Measurements from ENCODE around the gene CRTC3. TPM values are rescaled to one million over a fixed set of nuclear protein-coding genes. Genes with fewer than 3 reads are reported as not detected.

The CRTC3 gene
- total RNA-seq, 2 experiments from 2014 or later: 5.6 to 14.7 TPM

DNA sequence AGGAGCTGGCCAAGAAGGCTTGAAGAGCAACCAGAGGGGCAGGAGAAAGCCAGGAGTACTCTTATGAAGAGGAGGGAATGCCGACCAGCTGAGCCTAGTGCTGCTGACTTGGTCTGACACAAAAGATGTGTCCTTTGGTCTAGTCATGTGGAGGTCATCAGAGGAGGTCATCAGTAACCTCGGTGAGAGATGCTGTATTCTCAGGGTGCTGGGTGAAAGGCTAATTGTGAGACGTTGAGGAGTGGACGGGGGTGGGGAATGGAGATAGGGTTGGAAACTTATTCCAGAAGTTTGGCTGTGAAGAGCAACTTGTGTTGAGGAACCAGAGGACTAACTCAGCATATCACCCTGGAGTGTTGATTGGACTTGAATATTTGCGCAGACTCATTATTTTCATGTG, 5.5 kb downstream of the CRTC3 start:
- no peak for DNase-seq (ENCODE audit: low spot score)
- ChIA-PET POLR2A (interaction anchor here (0.8 kb wide), 1 partner anchor 11 kb away, joined by 3 read pairs; no protein-coding TSS in a partner anchor), CTCF (ENCODE audit: unreplicated experiment) (no interaction called here)
- BruUV-seq (replicated peaks): no TSS peak
- no peak overlapping the region for H3K4me2 ChIP-seq (ENCODE audit: low read length)
- H3K4me1 ChIP-seq (ENCODE audit: insufficient read depth, low read length, poor library complexity, severe bottlenecking): peaks cover 6% of the 10 kb centered on the region
- H3K36me3 ChIP-seq (ENCODE audit: insufficient read depth, low read length): no peaks in the 10 kb centered on the region
- H3K9me2 ChIP-seq (ENCODE audit: insufficient read depth, low read length): no peaks in the 10 kb centered on the region
- H3K79me2 ChIP-seq (ENCODE audit: insufficient read depth, low read depth, low read length): no peaks in the 10 kb centered on the region
- no peak overlapping the region for H3K4me3 ChIP-seq (ENCODE audit: low read depth, low read length, poor library complexity, severe bottlenecking)
- no peak overlapping the region for H3K27ac ChIP-seq (ENCODE audit: low read depth, low read length, poor library complexity, severe bottlenecking)
- no peak for TF ChIP-seq EZH2phosphoT487 (IDR thresholded peaks at IDR 0.05; ENCODE audit: borderline replicate concordance, low read depth, low read length)
- TF ChIP-seq, protein P1, sequence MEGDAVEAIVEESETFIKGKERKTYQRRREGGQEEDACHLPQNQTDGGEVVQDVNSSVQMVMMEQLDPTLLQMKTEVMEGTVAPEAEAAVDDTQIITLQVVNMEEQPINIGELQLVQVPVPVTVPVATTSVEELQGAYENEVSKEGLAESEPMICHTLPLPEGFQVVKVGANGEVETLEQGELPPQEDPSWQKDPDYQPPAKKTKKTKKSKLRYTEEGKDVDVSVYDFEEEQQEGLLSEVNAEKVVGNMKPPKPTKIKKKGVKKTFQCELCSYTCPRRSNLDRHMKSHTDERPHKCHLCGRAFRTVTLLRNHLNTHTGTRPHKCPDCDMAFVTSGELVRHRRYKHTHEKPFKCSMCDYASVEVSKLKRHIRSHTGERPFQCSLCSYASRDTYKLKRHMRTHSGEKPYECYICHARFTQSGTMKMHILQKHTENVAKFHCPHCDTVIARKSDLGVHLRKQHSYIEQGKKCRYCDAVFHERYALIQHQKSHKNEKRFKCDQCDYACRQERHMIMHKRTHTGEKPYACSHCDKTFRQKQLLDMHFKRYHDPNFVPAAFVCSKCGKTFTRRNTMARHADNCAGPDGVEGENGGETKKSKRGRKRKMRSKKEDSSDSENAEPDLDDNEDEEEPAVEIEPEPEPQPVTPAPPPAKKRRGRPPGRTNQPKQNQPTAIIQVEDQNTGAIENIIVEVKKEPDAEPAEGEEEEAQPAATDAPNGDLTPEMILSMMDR (conservative IDR thresholded peaks at IDR 0.05; ENCODE audit: low read length): no peak
- H3K9me3 ChIP-seq (ENCODE audit: low read length): no peaks in the 10 kb centered on the region
- no peaks in the 10 kb centered on the region for H4K20me1 ChIP-seq (ENCODE audit: insufficient read depth, low read length)
- intact Hi-C loops (cut with micrococcal nuclease; ENCODE audit: unreplicated experiment): no loop called here
- H2AFZ ChIP-seq (ENCODE audit: low read length): no peak overlapping the region

DNA sequence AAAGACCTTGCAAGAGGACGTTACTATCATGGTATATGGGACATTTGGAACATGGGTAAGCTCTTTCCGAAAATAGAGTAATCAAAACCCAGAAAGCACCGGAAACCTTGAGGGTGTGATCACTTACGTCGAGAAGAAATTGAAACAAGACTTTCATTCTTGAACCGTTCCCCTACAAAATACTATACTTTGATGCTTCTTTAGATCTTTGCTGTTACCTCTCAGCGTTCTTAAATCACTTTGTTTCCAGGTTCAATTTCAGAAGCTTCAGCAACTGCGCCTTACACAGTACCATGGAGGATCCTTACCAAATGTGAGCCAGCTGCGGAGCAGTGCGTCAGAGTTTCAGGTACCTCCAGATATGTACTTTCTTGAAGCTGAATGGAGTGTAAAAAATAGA, 10.1 kb downstream of the CRTC3 start:
- ChIA-PET CTCF (ENCODE audit: unreplicated experiment) (interaction anchor here (0.9 kb wide), 1 partner anchor 54 kb away, joined by 4 read pairs; no protein-coding TSS in a partner anchor), POLR2A (interaction anchor here (0.6 to 1.9 kb wide), 4 partner anchors 9 to 1227 kb away, joined by 3 to 6 read pairs (median 3); no protein-coding TSS in a partner anchor)
- TF ChIP-seq, protein P1 (conservative IDR thresholded peaks at IDR 0.05; ENCODE audit: low read length): no peak
- TF ChIP-seq EZH2phosphoT487 (IDR thresholded peaks at IDR 0.05; ENCODE audit: borderline replicate concordance, low read depth, low read length): no peak
- H4K20me1 ChIP-seq (ENCODE audit: insufficient read depth, low read length): no peaks in the 10 kb centered on the region
- H3K9me3 ChIP-seq (ENCODE audit: low read length): no peaks in the 10 kb centered on the region
- H3K9me2 ChIP-seq (ENCODE audit: insufficient read depth, low read length): no peaks in the 10 kb centered on the region
- no peaks in the 10 kb centered on the region for H3K36me3 ChIP-seq (ENCODE audit: insufficient read depth, low read length)
- no peak for DNase-seq (ENCODE audit: low spot score)
- no peak overlapping the region for H2AFZ ChIP-seq (ENCODE audit: low read length)
- no TSS peak for BruUV-seq (replicated peaks)
- H3K4me1 ChIP-seq (ENCODE audit: insufficient read depth, low read length, poor library complexity, severe bottlenecking): no peaks in the 10 kb centered on the region
- H3K4me2 ChIP-seq (ENCODE audit: low read length): no peak overlapping the region
- H3K27ac ChIP-seq (ENCODE audit: low read depth, low read length, poor library complexity, severe bottlenecking): no peak overlapping the region
- H3K4me3 ChIP-seq (ENCODE audit: low read depth, low read length, poor library complexity, severe bottlenecking): no peak overlapping the region
- H3K79me2 ChIP-seq (ENCODE audit: insufficient read depth, low read depth, low read length): no peaks in the 10 kb centered on the region
- intact Hi-C loops (cut with micrococcal nuclease; ENCODE audit: unreplicated experiment): no loop called here

DNA sequence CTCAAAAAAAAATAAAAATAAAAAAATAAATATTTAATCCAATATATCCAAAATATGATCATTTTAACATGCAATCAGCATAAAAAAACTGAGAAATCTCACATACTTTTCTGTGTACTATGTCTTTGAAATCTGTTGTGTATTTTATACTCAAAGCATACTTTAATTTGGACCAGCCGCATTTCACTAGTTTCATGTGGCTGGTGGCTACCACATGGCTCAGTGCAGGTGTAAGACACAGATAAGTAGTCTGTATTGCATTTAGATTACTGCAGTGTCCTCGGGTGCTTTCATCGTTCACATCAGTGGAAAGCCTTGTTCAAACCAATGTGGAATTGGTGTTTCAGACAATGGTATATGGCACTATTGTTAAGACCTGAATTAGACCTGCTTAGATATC, 11.0 kb downstream of the CRTC3 start:
- no peak overlapping the region for H2AFZ ChIP-seq (ENCODE audit: low read length)
- CTCF ChIA-PET (ENCODE audit: unreplicated experiment): no interaction called here
- POLR2A ChIA-PET: interaction anchor here (0.6 to 1.9 kb wide), 3 partner anchors 10 to 24 kb away, joined by 3 to 6 read pairs (median 4); no protein-coding TSS in a partner anchor

More for the DNA sequence above, 11.0 kb downstream of the CRTC3 start:
- no peaks in the 10 kb centered on the region for H3K4me1 ChIP-seq (ENCODE audit: insufficient read depth, low read length, poor library complexity, severe bottlenecking)
- H3K9me2 ChIP-seq (ENCODE audit: insufficient read depth, low read length): no peaks in the 10 kb centered on the region
- H3K4me2 ChIP-seq (ENCODE audit: low read length): no peak overlapping the region
- H3K4me3 ChIP-seq (ENCODE audit: low read depth, low read length, poor library complexity, severe bottlenecking): no peak overlapping the region
- BruUV-seq (replicated peaks): no TSS peak
- H4K20me1 ChIP-seq (ENCODE audit: insufficient read depth, low read length): no peaks in the 10 kb centered on the region
- H3K36me3 ChIP-seq (ENCODE audit: insufficient read depth, low read length): no peaks in the 10 kb centered on the region
- H3K9me3 ChIP-seq (ENCODE audit: low read length): no peaks in the 10 kb centered on the region
- TF ChIP-seq, protein P1 (conservative IDR thresholded peaks at IDR 0.05; ENCODE audit: low read length): no peak
- TF ChIP-seq EZH2phosphoT487 (IDR thresholded peaks at IDR 0.05; ENCODE audit: borderline replicate concordance, low read depth, low read length): no peak
- intact Hi-C loops (cut with micrococcal nuclease; ENCODE audit: unreplicated experiment): no loop called here
- no peaks in the 10 kb centered on the region for H3K79me2 ChIP-seq (ENCODE audit: insufficient read depth, low read depth, low read length)
- H3K27ac ChIP-seq (ENCODE audit: low read depth, low read length, poor library complexity, severe bottlenecking): no peak overlapping the region
- DNase-seq (ENCODE audit: low spot score): no peak

Measured in OCI-LY7 (cell line).